OCI-LY1 (cell line): Measurements from ENCODE around the gene EPB41L4A.

Experiments used
- H2AFZ ChIP-seq: fragments of 200-600 bp; sonication (generic), shearing (Covaris generic); 2 replicates; pipeline ENCODE4 v1.6.0; 2014; ENCODE audit warnings: antibody characterized with exemption, mild to moderate bottlenecking, low read length
- H3F3A ChIP-seq: fragments of 200-600 bp; sonication (generic), shearing (Covaris generic); 2 replicates; pipeline ENCODE4 v1.6.0; 2014; ENCODE audit warnings: mild to moderate bottlenecking, antibody characterized with exemption, low read length, moderate library complexity; ENCODE audit not compliant: insufficient read depth
- H3K27ac ChIP-seq: fragments of 200-600 bp; sonication (generic); 2 replicates; pipeline ENCODE4 v1.5.1; 2014; ENCODE audit warnings: low read length, mixed run types, mild to moderate bottlenecking, low read depth; ENCODE audit not compliant: poor library complexity, severe bottlenecking
- H3K27me3 ChIP-seq: fragments of 200-600 bp; sonication (generic); 2 replicates; pipeline ENCODE4 v1.6.0; 2014; ENCODE audit warnings: antibody characterized with exemption, mild to moderate bottlenecking, low read length, moderate library complexity; ENCODE audit not compliant: insufficient read depth
- H3K36me3 ChIP-seq: fragments of 200-600 bp; sonication (generic); 2 replicates; pipeline ENCODE4 v1.6.1; 2014; ENCODE audit warnings: mild to moderate bottlenecking, antibody characterized with exemption, low read length, moderate library complexity, mixed read lengths; ENCODE audit not compliant: insufficient read depth
- H3K4me1 ChIP-seq: fragments of 200-600 bp; sonication (generic); 2 replicates; pipeline ENCODE4 v1.5.1; 2014; ENCODE audit warnings: mild to moderate bottlenecking, low read length, moderate library complexity; ENCODE audit not compliant: insufficient read depth, severe bottlenecking
- H3K4me2 ChIP-seq: fragments of 200-600 bp; sonication (generic), shearing (Covaris generic); 2 replicates; pipeline ENCODE4 v1.6.1; 2014; ENCODE audit warnings: low read length
- H3K4me3 ChIP-seq: fragments of 200-600 bp; sonication (generic); 2 replicates; pipeline ENCODE4 v1.5.1; 2014; ENCODE audit warnings: low read length, low read depth, mild to moderate bottlenecking, mixed read lengths; ENCODE audit not compliant: poor library complexity, severe bottlenecking
- H3K79me2 ChIP-seq: fragments of 200-600 bp; shearing (Covaris generic); 2 replicates; pipeline ENCODE4 v1.6.1; 2016; ENCODE audit warnings: mixed run types, low read length, mixed read lengths; ENCODE audit not compliant: insufficient read depth
- H3K9ac ChIP-seq: fragments of 200-600 bp; sonication (generic), shearing (Covaris generic); 2 replicates; pipeline ENCODE4 v1.6.1; 2014; ENCODE audit warnings: mild to moderate bottlenecking, low read length, mixed read lengths
- H3K9me2 ChIP-seq: fragments of 200-600 bp; sonication (generic), shearing (Covaris generic); 2 replicates; pipeline ENCODE4 v1.6.1; 2014; ENCODE audit warnings: low read depth, mild to moderate bottlenecking, low read length, mixed read lengths
- H3K9me3 ChIP-seq: fragments of 200-600 bp; shearing (Covaris generic); 2 replicates; pipeline ENCODE4 v1.6.1; 2014; ENCODE audit warnings: low read length, mixed read lengths
- H4K20me1 ChIP-seq: fragments of 200-600 bp; sonication (generic), shearing (Covaris generic); 2 replicates; pipeline ENCODE4 v1.6.0; 2016; ENCODE audit warnings: mild to moderate bottlenecking, low read length; ENCODE audit not compliant: insufficient read depth
- EZH2 ChIP-seq: fragments of 200-600 bp; sonication (generic), shearing (Covaris generic); IDR thresholded peaks from 2 replicates; pipeline ENCODE4 v1.8.0; 2017; ENCODE audit warnings: borderline replicate concordance, mixed run types, mild to moderate bottlenecking, antibody characterized with exemption, low read length, moderate library complexity, mixed read lengths
- TF ChIP-seq, protein P1 (sequence below): fragments of 200-600 bp; sonication (generic), shearing (Covaris generic); IDR thresholded peaks from 2 replicates; pipeline ENCODE4 v1.5.1; 2017; ENCODE audit warnings: mild to moderate bottlenecking, antibody characterized with exemption, low read length, moderate library complexity, mixed read lengths

EPB41L4A gene

DNA sequence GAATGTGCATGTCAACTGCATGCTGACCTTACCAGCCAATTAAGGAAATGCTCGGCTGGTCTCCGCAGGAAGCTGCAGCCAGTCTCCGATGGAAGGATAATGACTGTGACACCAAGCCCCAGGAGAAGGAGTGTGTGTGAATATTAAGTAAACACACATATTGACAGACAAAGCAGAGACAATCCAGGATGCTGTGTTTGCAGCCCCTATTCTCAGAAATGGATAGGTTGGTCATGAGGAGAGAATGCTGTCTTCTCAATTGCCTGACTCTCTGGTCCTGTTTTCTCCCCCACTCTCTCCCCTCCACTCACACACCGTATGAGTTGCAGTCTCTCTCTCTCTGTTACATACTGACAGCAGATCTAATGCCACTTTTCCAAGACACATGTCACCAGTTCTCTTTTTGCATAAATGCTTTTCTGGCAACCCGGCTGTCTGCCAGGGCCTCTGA lies 85.7 kb downstream of the EPB41L4A start:
- Histone ChIP-seq H3K36me3 (no peaks in the 10 kb centered on the region), H4K20me1 (no peaks in the 10 kb centered on the region), H3F3A (no peaks in the 10 kb centered on the region), H3K4me1 (peaks cover 46% of the 10 kb centered on the region), H2AFZ (no peak overlapping the region), H3K4me3 (no peak overlapping the region), H3K9ac (no peak overlapping the region), H3K9me2 (no peaks in the 10 kb centered on the region), H3K4me2 (no peak overlapping the region), H3K27ac (no peak overlapping the region), H3K27me3 (no peaks in the 10 kb centered on the region), H3K79me2 (no peaks in the 10 kb centered on the region), H3K9me3 (no peaks in the 10 kb centered on the region)
- TF ChIP-seq, protein P1, sequence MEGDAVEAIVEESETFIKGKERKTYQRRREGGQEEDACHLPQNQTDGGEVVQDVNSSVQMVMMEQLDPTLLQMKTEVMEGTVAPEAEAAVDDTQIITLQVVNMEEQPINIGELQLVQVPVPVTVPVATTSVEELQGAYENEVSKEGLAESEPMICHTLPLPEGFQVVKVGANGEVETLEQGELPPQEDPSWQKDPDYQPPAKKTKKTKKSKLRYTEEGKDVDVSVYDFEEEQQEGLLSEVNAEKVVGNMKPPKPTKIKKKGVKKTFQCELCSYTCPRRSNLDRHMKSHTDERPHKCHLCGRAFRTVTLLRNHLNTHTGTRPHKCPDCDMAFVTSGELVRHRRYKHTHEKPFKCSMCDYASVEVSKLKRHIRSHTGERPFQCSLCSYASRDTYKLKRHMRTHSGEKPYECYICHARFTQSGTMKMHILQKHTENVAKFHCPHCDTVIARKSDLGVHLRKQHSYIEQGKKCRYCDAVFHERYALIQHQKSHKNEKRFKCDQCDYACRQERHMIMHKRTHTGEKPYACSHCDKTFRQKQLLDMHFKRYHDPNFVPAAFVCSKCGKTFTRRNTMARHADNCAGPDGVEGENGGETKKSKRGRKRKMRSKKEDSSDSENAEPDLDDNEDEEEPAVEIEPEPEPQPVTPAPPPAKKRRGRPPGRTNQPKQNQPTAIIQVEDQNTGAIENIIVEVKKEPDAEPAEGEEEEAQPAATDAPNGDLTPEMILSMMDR: no peak
- no peak for TF ChIP-seq EZH2

DNA sequence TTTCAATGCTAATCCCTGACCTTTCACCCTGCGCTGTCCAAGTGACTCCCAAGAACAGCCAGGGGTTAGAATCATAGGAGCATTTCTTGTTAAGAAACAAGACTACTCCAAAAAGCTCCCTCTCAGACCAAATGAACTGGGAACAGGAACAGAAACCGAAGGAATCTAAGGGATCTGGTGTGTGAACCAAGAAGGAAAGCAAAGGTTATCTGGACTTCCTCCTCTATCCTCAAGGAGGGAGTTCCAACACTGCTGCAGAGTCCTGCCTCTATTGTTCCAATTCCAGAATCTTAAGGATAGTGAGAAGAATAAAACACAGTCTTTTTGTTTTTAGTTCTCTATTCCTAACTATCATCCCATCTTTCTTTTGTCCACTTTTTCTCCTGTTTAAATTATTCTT lies 87.2 kb downstream of the EPB41L4A start:
- Histone ChIP-seq H2AFZ (no peak overlapping the region), H3K9me2 (no peaks in the 10 kb centered on the region), H4K20me1 (no peaks in the 10 kb centered on the region), H3K9ac (no peak overlapping the region), H3K9me3 (no peaks in the 10 kb centered on the region), H3K4me3 (no peak overlapping the region), H3F3A (no peaks in the 10 kb centered on the region), H3K79me2 (no peaks in the 10 kb centered on the region), H3K4me1 (peaks cover 46% of the 10 kb centered on the region), H3K36me3 (no peaks in the 10 kb centered on the region), H3K27me3 (no peaks in the 10 kb centered on the region), H3K4me2 (no peak overlapping the region), H3K27ac (no peak overlapping the region)
- TF ChIP-seq, protein P1: no peak
- no peak for TF ChIP-seq EZH2

DNA sequence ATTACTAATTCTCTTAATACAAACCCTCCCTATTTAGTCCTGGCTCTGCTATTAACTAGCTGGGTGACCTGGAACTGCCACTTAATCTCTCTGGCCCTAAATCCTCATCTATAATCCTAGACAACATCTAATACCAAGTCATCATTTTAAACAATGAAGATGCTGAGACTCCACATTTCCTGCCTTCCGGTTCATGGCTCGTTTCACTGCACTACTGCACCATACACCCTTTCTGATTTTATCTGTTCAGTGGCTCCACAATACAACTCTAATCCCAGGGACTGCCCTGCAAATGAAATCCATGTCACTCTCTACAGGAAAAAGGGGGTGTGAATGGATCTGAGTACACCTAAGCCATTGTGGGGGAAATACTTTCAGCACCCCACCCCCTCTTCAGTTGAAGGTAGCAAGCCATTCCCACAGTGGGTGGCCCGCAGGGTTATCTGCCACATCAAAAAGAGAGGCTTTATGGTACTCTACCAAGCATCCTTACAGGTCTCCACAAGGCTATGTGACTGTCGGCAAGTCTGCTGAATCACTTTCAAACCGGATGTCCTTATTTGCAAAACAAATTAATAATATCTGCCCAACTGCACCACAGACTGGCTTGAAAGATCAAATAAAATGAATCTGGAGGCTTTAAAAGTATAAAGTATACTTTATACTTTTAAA lies 89.5 kb downstream of the EPB41L4A start:
- Histone ChIP-seq H3K4me2 (peak overlapping the region; percentile 39), H4K20me1 (no peaks in the 10 kb centered on the region), H3F3A (no peaks in the 10 kb centered on the region), H3K9me2 (no peaks in the 10 kb centered on the region), H3K79me2 (no peaks in the 10 kb centered on the region), H3K4me1 (peaks cover 46% of the 10 kb centered on the region), H3K9ac (no peak overlapping the region; the same call in 1 of the 2 replicates), H3K9me3 (no peaks in the 10 kb centered on the region), H3K4me3 (no peak overlapping the region), H3K27me3 (no peaks in the 10 kb centered on the region), H3K36me3 (no peaks in the 10 kb centered on the region), H3K27ac (peak overlapping the region; percentile 70), H2AFZ (no peak overlapping the region)
- TF ChIP-seq, protein P1: no peak
- TF ChIP-seq EZH2: no peak
